Measurements from ENCODE around the gene C16orf96.

The C16orf96 gene

DNA sequence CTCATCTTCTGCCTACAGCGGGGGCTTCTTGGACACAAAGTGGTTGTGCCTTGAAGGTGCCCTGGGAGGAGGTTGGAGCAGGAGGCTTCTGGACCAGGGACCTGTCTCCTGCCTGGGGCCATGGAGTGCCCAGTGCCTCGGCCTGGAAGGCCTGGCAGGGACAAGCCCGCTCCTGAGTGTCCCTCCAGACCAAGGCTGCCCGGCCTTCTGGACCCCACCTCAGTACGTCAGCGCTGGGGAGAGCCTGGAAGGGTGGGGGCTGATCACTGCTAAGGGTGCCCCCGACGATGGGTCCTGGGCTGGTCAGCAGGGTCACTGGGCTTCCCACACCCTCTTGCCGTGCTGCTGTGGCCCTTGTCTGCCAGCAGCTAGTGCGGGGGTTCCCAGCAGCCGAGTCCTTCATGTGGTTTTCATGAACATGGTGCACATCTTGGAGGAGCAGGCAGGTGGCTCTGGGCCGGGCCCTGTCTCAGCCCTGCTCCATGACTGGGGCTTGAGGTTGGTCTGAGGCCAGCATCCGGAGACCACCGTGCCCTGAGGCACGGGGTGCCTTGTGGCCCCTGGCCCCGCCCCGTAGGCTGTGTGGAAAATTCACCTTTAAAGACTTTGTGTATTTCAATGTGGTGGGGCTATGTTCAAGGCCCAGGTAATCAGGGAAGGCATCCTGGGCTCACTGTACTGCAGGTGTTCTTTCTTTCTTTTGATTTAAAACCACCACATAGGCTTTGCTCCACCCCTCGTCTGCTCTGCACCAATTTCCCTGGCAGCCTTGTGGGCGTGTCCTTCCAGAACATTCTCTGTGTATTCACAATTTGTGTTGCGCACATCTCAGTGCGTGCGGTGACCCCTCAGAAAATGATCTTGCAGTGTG lies 90.9 kb downstream of the C16orf96 start:
- no peak for DNase-seq (ENCODE audit: low read depth in 3 of 3)

DNA sequence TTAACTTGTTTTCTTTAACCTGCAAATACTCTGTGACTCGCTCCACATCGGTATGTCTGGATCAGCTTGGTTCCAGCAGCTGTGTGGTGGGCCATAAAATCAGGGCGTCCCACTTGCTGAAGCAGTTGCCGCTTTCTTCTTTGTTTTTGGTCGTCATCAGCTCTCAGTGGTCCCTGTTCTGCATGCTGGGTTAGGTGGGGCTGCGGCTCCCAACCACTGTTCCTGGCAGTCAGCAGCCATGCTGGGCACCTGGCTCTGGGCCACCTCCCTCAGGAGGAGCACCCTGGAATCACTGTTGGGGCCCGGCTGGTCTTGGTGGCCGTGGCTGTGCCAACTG lies 91.5 kb downstream of the C16orf96 start:
- no peak for DNase-seq (ENCODE audit: low read depth in 3 of 3)

DNA sequence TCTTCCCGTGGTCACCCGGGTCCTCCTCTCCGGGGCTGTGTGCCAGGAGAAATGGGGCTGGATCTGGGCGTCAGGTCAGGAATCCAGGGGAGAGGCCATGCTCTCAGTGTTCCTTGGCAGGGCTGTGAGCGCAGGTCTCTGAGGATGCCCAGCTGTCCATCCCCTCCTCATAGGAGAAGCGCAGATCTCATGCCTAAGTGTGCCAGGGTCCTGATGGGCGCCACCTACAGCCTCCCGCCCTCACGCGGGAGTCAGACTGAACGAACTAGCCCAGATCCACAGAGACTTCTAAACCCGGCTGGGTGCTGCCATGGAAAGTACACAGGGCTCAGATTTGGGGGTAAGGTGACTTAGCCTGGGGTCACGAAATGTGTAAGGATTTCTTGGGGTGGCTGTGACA lies 92.8 kb downstream of the C16orf96 start:
- no peak for DNase-seq (ENCODE audit: low read depth in 3 of 3)

DNA sequence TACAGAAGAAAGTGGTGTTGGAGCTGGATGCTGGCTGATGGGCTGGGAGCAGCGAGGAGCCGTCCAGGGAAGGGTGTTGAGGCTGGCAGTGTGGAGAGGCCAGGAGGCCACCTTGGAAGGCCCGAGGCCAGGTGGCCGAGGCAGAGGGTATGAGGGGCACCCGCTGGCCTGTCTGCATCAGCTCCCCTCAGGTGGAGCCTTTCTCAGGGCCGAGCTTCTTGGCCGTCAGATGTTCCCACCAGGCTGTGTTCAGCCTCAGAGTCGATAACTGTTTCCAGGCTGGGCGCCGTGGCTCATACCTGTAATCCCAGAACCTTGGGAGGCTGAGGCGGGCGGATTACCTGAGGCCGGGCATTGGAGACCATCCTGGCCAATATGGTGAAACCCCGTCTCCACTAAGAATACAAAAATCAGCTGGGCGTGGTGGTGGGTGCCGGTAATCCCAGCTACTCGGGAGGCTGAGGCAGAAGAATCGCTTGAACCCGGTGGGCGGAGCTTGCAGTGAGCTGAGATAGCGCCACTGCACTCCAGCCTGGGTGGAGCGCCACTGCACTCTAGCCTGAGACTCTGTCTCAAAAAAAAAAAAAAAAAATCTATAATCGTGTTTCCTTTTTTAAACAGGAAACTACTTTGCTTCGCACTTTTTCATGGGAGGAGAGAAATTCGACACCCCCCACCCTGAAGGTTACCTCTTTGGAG lies 93.8 kb downstream of the C16orf96 start:
- no peak for DNase-seq (ENCODE audit: low read depth in 3 of 3)
